Islet precursor cell (in vitro differentiated cells): Measurements from ENCODE around the gene DUOXA1.
"Not testable (repeated sequence)": the region's sequence is repeated elsewhere in the genome, so short reads cannot be mapped to it uniquely, and the experiment has no call there.

Experiments used
- DNase-seq: peaks from one replicate; pipeline ENCODE4 v3.0.0-alpha.2; 2018

DUOXA1 gene

GRCh38 chr15:45087513-45087912 lies 42.2 kb downstream of the DUOXA1 start:
- no peak for DNase-seq

- no peak for DNase-seq
Observed at GRCh38 chr15:45084163-45084562, 45.5 kb downstream of the DUOXA1 start.

- DNase-seq, result no peak
Observed at GRCh38 chr15:45083223-45083622, 46.5 kb downstream of the DUOXA1 start.

- not testable (repeated sequence) for DNase-seq
Observed at GRCh38 chr15:45082412-45082811, 47.3 kb downstream of the DUOXA1 start.

GRCh38 chr15:45080593-45080992 lies 49.1 kb downstream of the DUOXA1 start:
- DNase-seq, result not testable (repeated sequence)

GRCh38 chr15:45079628-45080246 lies 49.9 kb downstream of the DUOXA1 start:
- not testable (repeated sequence) for DNase-seq

GRCh38 chr15:45079201-45079600 lies 50.5 kb downstream of the DUOXA1 start:
- DNase-seq, result not testable (repeated sequence)

GRCh38 chr15:45077391-45077790 lies 52.3 kb downstream of the DUOXA1 start:
- DNase-seq, result not testable (repeated sequence)

GRCh38 chr15:45075440-45076320 lies 54.0 kb downstream of the DUOXA1 start:
- DNase-seq, result not testable (repeated sequence)

GRCh38 chr15:45073602-45074001 lies 56.1 kb downstream of the DUOXA1 start:
- not testable (repeated sequence) for DNase-seq

GRCh38 chr15:45069942-45070360 lies 59.7 kb downstream of the DUOXA1 start:
- DNase-seq, result not testable (repeated sequence)
